GM23338 (cell line): ENCODE results near the gene SEC16A. TPM values are rescaled to one million over a fixed set of nuclear protein-coding genes. Genes with fewer than 3 reads are reported as not detected.
"Not testable (repeated sequence)": the region's sequence is repeated elsewhere in the genome, so short reads cannot be mapped to it uniquely, and the experiment has no call there.

Experiments used
- ATAC-seq: fragments of 200-7000 bp; cut with Tn5 transposase; 3 replicates; pipeline ENCODE4 v1.9.1; 2020
- DNase-seq: peaks from one replicate; pipeline ENCODE4 v3.0.0-alpha.2; 2015; ENCODE audit warnings: low spot score
- H2AFZ ChIP-seq: fragments of 200-600 bp; sonication (generic); 2 replicates; pipeline ENCODE4 v1.8.0; 2016; ENCODE audit warnings: antibody characterized with exemption, mild to moderate bottlenecking, moderate library complexity
- H3F3A ChIP-seq: fragments of 200-600 bp; sonication (generic); replicated peaks from 2 replicates; pipeline ENCODE4 v1.8.0; 2017; ENCODE audit warnings: antibody characterized with exemption, mixed run types, low read depth
- H3K27ac ChIP-seq: fragments of 200-600 bp; sonication (generic); 2 replicates; pipeline ENCODE4 v1.6.1; 2016; ENCODE audit warnings: low read depth
- H3K27me3 ChIP-seq: fragments of 200-600 bp; sonication (generic); 2 replicates; pipeline ENCODE4 v1.8.0; 2016; ENCODE audit warnings: mild to moderate bottlenecking, mixed run types, moderate library complexity; ENCODE audit not compliant: insufficient read depth
- H3K36me3 ChIP-seq: fragments of 200-600 bp; sonication (generic); 2 replicates; pipeline ENCODE4 v1.8.0; 2016; ENCODE audit warnings: mild to moderate bottlenecking; ENCODE audit not compliant: insufficient read depth
- H3K4me1 ChIP-seq: fragments of 200-600 bp; sonication (generic); 2 replicates; pipeline ENCODE4 v1.8.0; 2016; ENCODE audit warnings: mild to moderate bottlenecking, moderate library complexity; ENCODE audit not compliant: insufficient read depth
- H3K4me2 ChIP-seq: fragments of 200-600 bp; sonication (generic); 2 replicates; pipeline ENCODE4 v1.7.1; 2017; ENCODE audit warnings: mixed run types
- H3K4me3 ChIP-seq: fragments of 200-600 bp; sonication (generic); 2 replicates; pipeline ENCODE4 v1.6.1; 2016; ENCODE audit warnings: mixed run types
- H3K79me2 ChIP-seq: fragments of 200-600 bp; sonication (generic); replicated peaks from 2 replicates; pipeline ENCODE4 v1.8.0; 2017; ENCODE audit warnings: mild to moderate bottlenecking; ENCODE audit not compliant: insufficient read depth
- H3K9me2 ChIP-seq: fragments of 200-600 bp; sonication (generic); 2 replicates; pipeline ENCODE4 v1.8.0; 2017; ENCODE audit not compliant: insufficient read depth
- H4K20me1 ChIP-seq: fragments of 200-600 bp; sonication (generic); replicated peaks from 2 replicates; pipeline ENCODE4 v1.8.0; 2017; ENCODE audit warnings: mild to moderate bottlenecking; ENCODE audit not compliant: insufficient read depth
- H3K27ac Mint-ChIP-seq: 2 replicates; pipeline ENCODE4 v1.8.0; 2020; ENCODE audit warnings: inconsistent platforms, mild to moderate bottlenecking, moderate library complexity, mixed read lengths
- H3K27me3 Mint-ChIP-seq: 3 replicates; pipeline ENCODE4 v1.8.0; 2022; ENCODE audit warnings: low read depth, mild to moderate bottlenecking, moderate library complexity, mixed read lengths, inconsistent platforms; ENCODE audit not compliant: insufficient read depth, poor library complexity
- H3K36me3 Mint-ChIP-seq: 3 replicates; pipeline ENCODE4 v1.8.0; 2021; ENCODE audit warnings: low read depth, mild to moderate bottlenecking, inconsistent platforms, moderate library complexity, mixed read lengths
- H3K4me1 Mint-ChIP-seq: 3 replicates; pipeline ENCODE4 v1.8.0; 2020; ENCODE audit warnings: mild to moderate bottlenecking, inconsistent platforms, mixed read lengths
- H3K4me3 Mint-ChIP-seq: 3 replicates; pipeline ENCODE4 v1.8.0; 2021; ENCODE audit warnings: moderate library complexity, mild to moderate bottlenecking, inconsistent platforms, mixed read lengths
- H3K9me3 Mint-ChIP-seq: 3 replicates; pipeline ENCODE4 v1.8.0; 2020; ENCODE audit warnings: moderate library complexity, mild to moderate bottlenecking, inconsistent platforms, mixed read lengths
- REST ChIP-seq: IDR thresholded peaks from one replicate; pipeline ENCODE4 v1.6.1; 2018; ENCODE audit warnings: antibody characterized with exemption; ENCODE audit not compliant: unreplicated experiment
- STAT1 ChIP-seq: IDR thresholded peaks from one replicate; pipeline ENCODE4 v1.6.1; 2016; ENCODE audit warnings: antibody characterized with exemption; ENCODE audit not compliant: unreplicated experiment
- ZNF114 ChIP-seq: fragments of 250-450 bp; sonication (Bioruptor Pico); IDR thresholded peaks from 2 replicates; pipeline ENCODE4 v1.5.0; 2020; ENCODE audit warnings: mild to moderate bottlenecking, moderate library complexity
- ZNF331 ChIP-seq: fragments of 250-450 bp; sonication (Bioruptor Pico); IDR thresholded peaks from 2 replicates; pipeline ENCODE4 v1.5.0; 2020; ENCODE audit warnings: low read depth, mild to moderate bottlenecking, moderate library complexity
- ZNF462 ChIP-seq: fragments of 250-450 bp; sonication (Bioruptor Pico); IDR thresholded peaks from 2 replicates; pipeline ENCODE4 v1.5.0; 2020; ENCODE audit warnings: mild to moderate bottlenecking, moderate library complexity
- polyA plus RNA-seq: library from polyadenylated mRNA; unstranded; fragments of >200 nt; fragmentation: Nextera tagmentation; extraction: Ambion mirVana; gene quantifications from 2 replicates; pipeline ENCODE4 v1.2.1, GENCODE V29; 2016
- total RNA-seq: library from RNA; depleted of rRNA; stranded (reverse); fragments of >200 nt; shearing (Covaris generic); gene quantifications from 2 replicates; pipeline ENCODE4 v1.2.3, GENCODE V29; 2014

Gene SEC16A
- total and polyA plus RNA-seq, 2 experiments from 2014 or later: 34.0 to 59.2 TPM

DNA sequence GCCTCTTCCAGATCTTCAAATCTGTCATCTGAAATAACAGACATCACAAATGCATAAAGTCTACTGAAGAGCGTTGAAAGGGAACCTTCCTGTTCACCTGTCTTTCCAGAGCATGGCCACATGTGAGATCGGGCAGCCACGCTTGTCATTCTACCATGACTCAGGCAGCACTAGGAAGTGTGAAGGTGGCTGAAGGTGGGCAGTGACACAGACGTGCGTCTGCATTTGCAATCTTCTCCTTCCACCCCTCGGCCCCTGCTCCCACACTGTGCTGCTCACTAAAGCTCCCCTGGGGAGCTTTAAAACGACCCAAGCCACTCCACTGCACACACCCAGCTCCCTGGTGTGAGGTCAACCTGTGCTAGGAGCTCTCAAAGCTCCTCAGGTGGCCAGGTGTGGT is 74.9 kb downstream of the SEC16A start (continued):
- TF ChIP-seq REST: no peak

- peaks cover 29% of the 10 kb centered on the region for H3K36me3 ChIP-seq
- not testable (repeated sequence) for H3K4me2 ChIP-seq, H3K9me3 Mint-ChIP-seq, H3K27ac Mint-ChIP-seq, H3K4me3 ChIP-seq, ATAC-seq, H3K9me2 ChIP-seq, H3K27me3 ChIP-seq, H2AFZ ChIP-seq, H3K27ac ChIP-seq, DNase-seq, H3K4me3 Mint-ChIP-seq
- H3F3A ChIP-seq: peaks cover 17% of the 10 kb centered on the region
- H4K20me1 ChIP-seq: peaks cover 17% of the 10 kb centered on the region
- Mint-ChIP-seq H3K36me3 (peaks cover 68% of the 10 kb centered on the region), H3K27me3 (peaks cover 20% of the 10 kb centered on the region), H3K4me1 (peaks cover 20% of the 10 kb centered on the region)
- peaks cover 41% of the 10 kb centered on the region for H3K79me2 ChIP-seq
- peaks cover 17% of the 10 kb centered on the region; the same call in 1 of the 2 replicates for H3K4me1 ChIP-seq
These were observed 75.8 kb downstream of the SEC16A start for GRCh38 chr9:136407061-136407460.

GRCh38 chr9:136405904-136406303 is 76.9 kb downstream of the SEC16A start:
- not testable (repeated sequence) for H3K4me3 Mint-ChIP-seq

DNA sequence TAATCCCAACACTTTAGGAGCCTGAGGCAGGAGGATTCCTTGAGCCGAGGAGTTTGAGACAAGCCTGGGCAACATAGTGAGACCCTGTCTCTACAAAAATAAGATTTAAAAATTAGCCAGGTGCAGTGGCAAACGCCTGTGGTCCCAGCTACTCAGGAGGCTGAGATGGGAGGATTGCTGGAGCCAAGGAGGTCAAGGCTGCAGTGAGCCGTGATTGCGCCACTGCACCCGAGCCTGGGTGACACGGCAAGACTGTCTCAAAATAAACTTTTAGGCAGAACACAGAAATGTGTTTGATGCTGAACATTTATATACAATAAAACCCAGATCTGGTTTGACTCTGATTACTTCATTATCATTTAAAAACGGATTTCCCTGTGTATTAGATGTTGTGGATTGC is 77.4 kb downstream of the SEC16A start:
- no peaks in the 10 kb centered on the region for H3K27me3 ChIP-seq
- H3K27me3 Mint-ChIP-seq: peaks cover 21% of the 10 kb centered on the region
- H3F3A ChIP-seq: peaks cover 27% of the 10 kb centered on the region
- peaks cover 25% of the 10 kb centered on the region for H3K79me2 ChIP-seq
- no peak overlapping the region for H3K27ac Mint-ChIP-seq
- H3K27ac ChIP-seq: peak overlapping the region; percentile 32; the same call in 1 of the 2 replicates
- H3K4me2 ChIP-seq: no peak overlapping the region
- peaks cover 14% of the 10 kb centered on the region for H3K4me1 Mint-ChIP-seq
- ATAC-seq: no peak
- peaks cover 69% of the 10 kb centered on the region for H3K36me3 Mint-ChIP-seq
- peaks cover 25% of the 10 kb centered on the region for H3K36me3 ChIP-seq
- H3K9me3 Mint-ChIP-seq: no peaks in the 10 kb centered on the region; the same call in 2 of the 3 replicates
- H3K4me3 ChIP-seq: no peak overlapping the region
- no peak overlapping the region for H2AFZ ChIP-seq
- H3K9me2 ChIP-seq: no peaks in the 10 kb centered on the region
- peaks cover 8% of the 10 kb centered on the region for H4K20me1 ChIP-seq
- no peak for DNase-seq
- no peak overlapping the region for H3K4me3 Mint-ChIP-seq
- H3K4me1 ChIP-seq: peaks cover 10% of the 10 kb centered on the region; the same call in 1 of the 2 replicates
- TF ChIP-seq STAT1 (no peak), ZNF331 (CRISPR knock-in tag) (no peak), ZNF114 (CRISPR knock-in tag) (no peak), ZNF462 (CRISPR knock-in tag) (no peak)

More at GRCh38 chr9:136405904-136406303, 76.9 kb downstream of the SEC16A start:
- Histone ChIP-seq H3K36me3 (peaks cover 25% of the 10 kb centered on the region), H3K27ac (peak overlapping the region; percentile 32; the same call in 1 of the 2 replicates), H3K4me1 (peaks cover 10% of the 10 kb centered on the region; the same call in 1 of the 2 replicates), H3F3A (peaks cover 22% of the 10 kb centered on the region), H3K79me2 (peaks cover 29% of the 10 kb centered on the region)
- H3K4me1 Mint-ChIP-seq: peaks cover 14% of the 10 kb centered on the region
- H2AFZ ChIP-seq, H3K9me2 ChIP-seq, H3K4me2 ChIP-seq, H4K20me1 ChIP-seq, H3K4me3 ChIP-seq, H3K9me3 Mint-ChIP-seq, H3K27me3 ChIP-seq, H3K27ac Mint-ChIP-seq, ATAC-seq, DNase-seq: not testable (repeated sequence)
- peaks cover 20% of the 10 kb centered on the region for H3K27me3 Mint-ChIP-seq
- H3K36me3 Mint-ChIP-seq: peaks cover 69% of the 10 kb centered on the region
